Esophagus muscularis mucosa (tissue), 3 donors: Measurements from ENCODE around the gene PAQR8.

Experiments
- POLR2A ChIP-seq: fragments of 450-650 bp; IDR thresholded peaks from one replicate; pipeline ENCODE4 v1.6.1; 2017; ENCODE audit warnings: antibody characterized with exemption, moderate library complexity, mild to moderate bottlenecking, low read depth
- TF ChIP-seq, protein P1 (sequence below), 3 experiments: fragments of 200-600 bp in 2 of 3; fragments of 450-650 bp in 1 of 3; sonication (generic) in 2 of 3; IDR thresholded peaks; one replicate each; pipeline ENCODE4 v1.5.1; 2017 to 2019; ENCODE audit warnings: antibody characterized with exemption in 3 of 3, mild to moderate bottlenecking in 2 of 3, moderate library complexity in 1 of 3

DNA sequence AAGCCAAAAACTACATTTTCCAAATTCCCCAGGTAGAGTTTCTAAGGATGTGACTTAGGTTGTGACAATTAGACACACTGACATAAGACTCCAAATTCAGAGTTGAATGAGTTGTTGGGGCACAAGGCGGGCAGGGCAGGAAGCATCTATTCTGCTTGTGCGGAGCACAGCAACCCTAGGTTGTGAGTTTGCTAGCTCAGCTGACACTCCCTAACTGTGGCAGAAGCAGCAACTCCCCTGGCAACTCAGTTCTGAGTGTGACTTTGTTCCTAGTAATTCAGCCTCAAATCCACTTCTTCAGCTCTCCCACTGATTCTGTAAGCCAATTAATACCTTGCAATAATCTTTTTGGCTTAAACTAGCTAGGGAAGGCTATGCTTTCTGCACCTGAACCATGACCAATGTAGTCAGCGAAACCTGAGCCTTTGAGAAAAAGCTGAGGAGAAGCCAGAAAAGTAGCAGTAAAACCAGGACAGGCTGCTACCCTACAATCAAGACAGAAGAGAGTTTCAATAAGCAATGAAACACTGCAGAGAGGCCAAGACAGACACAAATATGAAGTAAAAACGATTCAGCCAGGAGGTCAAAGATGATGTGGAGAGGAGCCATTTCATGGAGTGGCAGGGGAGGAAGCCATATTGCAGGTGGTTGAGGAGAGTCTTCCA, 30.0 kb upstream of the PAQR8 start:
- TF ChIP-seq, protein P1, sequence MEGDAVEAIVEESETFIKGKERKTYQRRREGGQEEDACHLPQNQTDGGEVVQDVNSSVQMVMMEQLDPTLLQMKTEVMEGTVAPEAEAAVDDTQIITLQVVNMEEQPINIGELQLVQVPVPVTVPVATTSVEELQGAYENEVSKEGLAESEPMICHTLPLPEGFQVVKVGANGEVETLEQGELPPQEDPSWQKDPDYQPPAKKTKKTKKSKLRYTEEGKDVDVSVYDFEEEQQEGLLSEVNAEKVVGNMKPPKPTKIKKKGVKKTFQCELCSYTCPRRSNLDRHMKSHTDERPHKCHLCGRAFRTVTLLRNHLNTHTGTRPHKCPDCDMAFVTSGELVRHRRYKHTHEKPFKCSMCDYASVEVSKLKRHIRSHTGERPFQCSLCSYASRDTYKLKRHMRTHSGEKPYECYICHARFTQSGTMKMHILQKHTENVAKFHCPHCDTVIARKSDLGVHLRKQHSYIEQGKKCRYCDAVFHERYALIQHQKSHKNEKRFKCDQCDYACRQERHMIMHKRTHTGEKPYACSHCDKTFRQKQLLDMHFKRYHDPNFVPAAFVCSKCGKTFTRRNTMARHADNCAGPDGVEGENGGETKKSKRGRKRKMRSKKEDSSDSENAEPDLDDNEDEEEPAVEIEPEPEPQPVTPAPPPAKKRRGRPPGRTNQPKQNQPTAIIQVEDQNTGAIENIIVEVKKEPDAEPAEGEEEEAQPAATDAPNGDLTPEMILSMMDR (IDR thresholded peaks at IDR 0.05), result no peak
- TF ChIP-seq POLR2A, result no peak
